Neutrophil (primary cell): Measurements from ENCODE around the gene KAT6B.

Experiments
- H3K27ac ChIP-seq: fragments of 200-600 bp; sonication (generic); 2 replicates; pipeline ENCODE4 v1.5.1; 2016; ENCODE audit warnings: mild to moderate bottlenecking, moderate library complexity
- H3K27me3 ChIP-seq: fragments of 200-600 bp; sonication (generic); 2 replicates; pipeline ENCODE4 v1.6.0; 2016; ENCODE audit warnings: mild to moderate bottlenecking
- H3K36me3 ChIP-seq: fragments of 200-600 bp; sonication (generic); 2 replicates; pipeline ENCODE4 v1.5.1; 2017
- H3K4me1 ChIP-seq, 2 experiments: fragments of 200-600 bp in 1 of 2; sonication (generic) in 1 of 2; 1 replicate in 1 of 2; 2 replicates in 1 of 2; pipeline versions ENCODE4 v1.5.1 to v1.6.1; 2013 to 2016; ENCODE audit warnings: low read depth in 1 of 2, low read length in 1 of 2, mild to moderate bottlenecking in 1 of 2, moderate library complexity in 1 of 2; ENCODE audit not compliant: control insufficient read depth in 1 of 2, insufficient read depth in 1 of 2
- H3K4me3 ChIP-seq, 2 experiments: fragments of 200-600 bp in 1 of 2; sonication (generic) in 1 of 2; 1 replicate in 1 of 2; 2 replicates in 1 of 2; pipeline ENCODE4 v1.5.1; 2013 to 2016; ENCODE audit warnings: low read depth in 1 of 2, low read length in 1 of 2, mild to moderate bottlenecking in 1 of 2, moderate library complexity in 1 of 2
- H3K9me3 ChIP-seq: fragments of 200-600 bp; sonication (generic); 2 replicates; pipeline ENCODE4 v1.5.1; 2016
- TF ChIP-seq, protein P1 (sequence below): fragments of 200-600 bp; sonication (generic); IDR thresholded peaks from 2 replicates; pipeline ENCODE4 v1.5.1; 2016; ENCODE audit warnings: antibody characterized with exemption

Gene KAT6B

DNA sequence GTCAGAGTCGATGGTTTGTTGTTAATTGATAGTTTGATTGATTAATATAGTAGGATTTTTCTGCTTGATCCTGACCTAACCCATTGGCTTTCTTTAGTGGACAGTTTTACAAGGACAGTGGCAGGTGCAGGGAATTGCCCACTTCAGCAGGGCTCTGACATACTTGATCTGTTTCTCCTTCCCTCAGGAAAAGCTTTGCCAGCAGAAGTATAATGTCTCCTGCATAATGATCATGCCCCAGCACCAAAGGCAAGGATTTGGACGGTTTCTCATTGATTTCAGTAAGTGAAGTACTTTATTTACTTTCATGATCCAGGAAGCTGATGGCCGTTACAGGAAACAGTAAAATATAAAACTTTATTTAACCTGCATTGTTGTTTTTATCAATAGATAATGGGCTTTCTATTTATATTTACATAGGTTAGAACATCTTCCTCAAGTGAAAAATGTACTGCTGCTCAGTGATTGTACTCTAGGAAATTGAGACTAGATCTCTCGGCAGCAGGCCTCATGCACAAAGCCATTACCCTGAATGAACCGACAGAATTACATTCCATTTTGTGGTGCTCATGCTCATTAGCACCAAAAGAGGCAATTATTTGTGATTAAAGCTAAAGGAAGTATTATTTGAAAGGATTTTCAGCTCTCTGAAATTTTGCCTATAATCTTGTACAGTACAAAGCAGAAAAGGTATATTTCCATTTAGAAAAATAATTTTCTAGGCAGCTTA, 162.6 kb downstream of the KAT6B start:
- Histone ChIP-seq H3K4me1 (no peaks in the 10 kb centered on the region), H3K27me3 (no peaks in the 10 kb centered on the region), H3K27ac (no peak overlapping the region), H3K36me3 (peaks cover 5% of the 10 kb centered on the region), H3K4me3 (no peak overlapping the region), H3K9me3 (no peaks in the 10 kb centered on the region)
- TF ChIP-seq, protein P1, sequence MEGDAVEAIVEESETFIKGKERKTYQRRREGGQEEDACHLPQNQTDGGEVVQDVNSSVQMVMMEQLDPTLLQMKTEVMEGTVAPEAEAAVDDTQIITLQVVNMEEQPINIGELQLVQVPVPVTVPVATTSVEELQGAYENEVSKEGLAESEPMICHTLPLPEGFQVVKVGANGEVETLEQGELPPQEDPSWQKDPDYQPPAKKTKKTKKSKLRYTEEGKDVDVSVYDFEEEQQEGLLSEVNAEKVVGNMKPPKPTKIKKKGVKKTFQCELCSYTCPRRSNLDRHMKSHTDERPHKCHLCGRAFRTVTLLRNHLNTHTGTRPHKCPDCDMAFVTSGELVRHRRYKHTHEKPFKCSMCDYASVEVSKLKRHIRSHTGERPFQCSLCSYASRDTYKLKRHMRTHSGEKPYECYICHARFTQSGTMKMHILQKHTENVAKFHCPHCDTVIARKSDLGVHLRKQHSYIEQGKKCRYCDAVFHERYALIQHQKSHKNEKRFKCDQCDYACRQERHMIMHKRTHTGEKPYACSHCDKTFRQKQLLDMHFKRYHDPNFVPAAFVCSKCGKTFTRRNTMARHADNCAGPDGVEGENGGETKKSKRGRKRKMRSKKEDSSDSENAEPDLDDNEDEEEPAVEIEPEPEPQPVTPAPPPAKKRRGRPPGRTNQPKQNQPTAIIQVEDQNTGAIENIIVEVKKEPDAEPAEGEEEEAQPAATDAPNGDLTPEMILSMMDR: no peak

DNA sequence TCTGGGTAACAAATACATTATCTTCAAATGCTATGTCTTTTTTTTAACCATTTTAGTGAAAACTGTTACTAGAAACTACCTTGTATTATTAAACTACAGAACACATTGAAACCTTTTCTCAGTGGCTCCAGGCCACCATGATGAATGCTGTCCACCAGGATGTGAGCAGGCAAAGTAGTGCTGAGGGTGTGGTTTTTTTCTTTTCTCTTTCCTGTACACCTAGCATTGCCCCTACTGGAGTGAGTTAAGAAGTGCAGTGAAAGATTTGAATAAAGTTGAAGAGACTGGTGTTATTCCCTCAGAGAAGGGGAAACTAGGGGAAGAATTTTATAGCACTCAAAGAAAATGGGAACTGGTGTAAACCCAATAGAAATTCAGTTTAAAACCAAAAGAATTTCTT, 165.0 kb downstream of the KAT6B start:
- no peaks in the 10 kb centered on the region for H3K9me3 ChIP-seq
- TF ChIP-seq, protein P1: no peak

DNA sequence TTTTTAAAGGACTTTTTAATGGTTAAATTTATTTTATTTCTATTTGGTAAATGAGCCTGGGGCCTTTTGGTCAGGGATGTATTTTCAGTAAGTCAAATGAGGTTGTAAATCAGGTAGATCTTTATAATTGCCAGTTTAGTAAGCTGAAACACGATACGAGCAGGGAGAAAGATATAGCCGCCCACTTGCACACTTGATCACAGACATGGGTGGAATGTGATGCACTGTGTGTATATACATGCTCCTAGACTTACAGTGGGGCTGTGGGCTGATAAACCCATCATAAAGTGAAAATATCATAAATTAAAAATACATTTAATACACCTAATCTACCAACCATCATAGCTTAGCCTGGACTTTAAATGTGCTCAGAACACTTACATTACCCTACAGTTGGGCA, 165.7 kb downstream of the KAT6B start:
- Histone ChIP-seq H3K27ac (no peak overlapping the region), H3K36me3 (peaks cover 5% of the 10 kb centered on the region), H3K27me3 (no peaks in the 10 kb centered on the region), H3K4me3 (no peak overlapping the region), H3K4me1 (no peaks in the 10 kb centered on the region), H3K9me3 (no peaks in the 10 kb centered on the region)
- TF ChIP-seq, protein P1: no peak

More for the DNA sequence above, 165.0 kb downstream of the KAT6B start:
- Histone ChIP-seq H3K27me3 (no peaks in the 10 kb centered on the region), H3K27ac (no peak overlapping the region), H3K4me3 (no peak overlapping the region), H3K4me1 (no peaks in the 10 kb centered on the region), H3K36me3 (peaks cover 5% of the 10 kb centered on the region)

DNA sequence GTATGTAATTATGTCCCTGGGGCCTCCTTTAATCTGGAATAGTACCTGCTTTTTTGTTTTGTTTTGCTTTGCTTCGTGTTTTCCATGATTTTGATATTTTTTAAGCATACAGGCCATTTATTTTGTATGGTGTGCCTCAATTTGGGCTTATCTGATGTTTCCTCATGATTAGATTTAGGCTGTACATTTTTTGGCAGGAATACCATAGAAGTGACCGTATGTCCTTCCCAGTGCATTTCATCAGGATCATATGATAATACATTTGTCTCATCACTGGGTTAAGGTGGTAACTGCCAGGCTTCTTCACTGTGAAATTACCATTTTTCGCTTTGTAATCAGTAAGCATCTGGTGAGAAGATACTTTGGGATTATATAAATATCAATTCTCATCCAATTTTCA, 167.2 kb downstream of the KAT6B start:
- no peaks in the 10 kb centered on the region for H3K4me1 ChIP-seq
- H3K4me3 ChIP-seq: no peak overlapping the region
- no peak overlapping the region for H3K27ac ChIP-seq
- TF ChIP-seq, protein P1: no peak
- no peaks in the 10 kb centered on the region for H3K9me3 ChIP-seq
- peaks cover 5% of the 10 kb centered on the region for H3K36me3 ChIP-seq
- no peaks in the 10 kb centered on the region for H3K27me3 ChIP-seq

DNA sequence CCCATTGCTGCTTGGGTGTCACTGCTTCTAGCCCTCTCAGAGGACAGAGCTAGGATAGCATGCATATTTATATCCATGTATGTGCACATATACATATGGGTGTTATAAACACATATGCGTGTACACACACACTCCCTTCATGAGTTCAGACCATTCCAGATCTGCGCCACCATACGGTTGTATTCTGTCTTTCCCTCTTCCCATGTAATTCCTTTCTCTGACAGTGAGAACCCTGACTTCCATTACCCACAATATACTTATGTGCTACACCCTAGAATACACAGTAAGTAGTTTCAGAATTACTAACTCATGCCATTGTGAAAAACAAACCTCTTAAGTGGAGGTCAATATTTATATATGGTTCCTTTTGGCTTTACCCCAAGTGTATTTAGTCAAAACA, 168.5 kb downstream of the KAT6B start:
- Histone ChIP-seq H3K4me3 (no peak overlapping the region), H3K27ac (no peak overlapping the region)

More for the DNA sequence above, 168.5 kb downstream of the KAT6B start:
- H3K36me3 ChIP-seq: peaks cover 5% of the 10 kb centered on the region
- TF ChIP-seq, protein P1: no peak
- no peaks in the 10 kb centered on the region for H3K4me1 ChIP-seq
- H3K27me3 ChIP-seq: no peaks in the 10 kb centered on the region
- no peaks in the 10 kb centered on the region for H3K9me3 ChIP-seq
